ENCODE measurements around the gene MEGF8. TPM values are rescaled to one million over a fixed set of nuclear protein-coding genes. Genes with fewer than 3 reads are reported as not detected.

Gene MEGF8
- total and polyA plus RNA-seq, 4 donors = 1.2 to 13.7 (median 9.4) TPM

- H3K4me1 ChIP-seq (ENCODE audit: control insufficient read depth in 4 of 4, insufficient read depth in 4 of 4, low read length in 3 of 4) = peaks cover 7 to 44% (median 28%) of the 10 kb centered on the region in 4 donors
- peak overlapping the region; percentile 2 to 9 for H3K27ac ChIP-seq (ENCODE audit: low read depth in 1 of 2, low read length in 2 of 2)
- H3K4me3 ChIP-seq (ENCODE audit: low read depth in 1 of 3, low read length in 3 of 3) = no peak overlapping the region
- H3K27me3 ChIP-seq (ENCODE audit: control insufficient read depth in 4 of 4, insufficient read depth in 4 of 4, low read length in 3 of 4) = no peaks in the 10 kb centered on the region
- no peak overlapping the region for H3K9ac ChIP-seq (ENCODE audit: low read depth in 1 of 2, low read length in 2 of 2)
- peaks cover 15 to 40% (median 25%) of the 10 kb centered on the region in 4 donors for H3K36me3 ChIP-seq (ENCODE audit: control insufficient read depth in 4 of 4, insufficient read depth in 3 of 4, low read depth in 1 of 4, low read length in 3 of 4)
- no peaks in the 10 kb centered on the region for H3K9me3 ChIP-seq (ENCODE audit: control insufficient read depth in 4 of 4, low read length in 3 of 4)
- 69% methylated on average over 6 of the region's 6 CpGs for WGBS
- TF ChIP-seq HNF4G (IDR thresholded peaks at IDR 0.05) (no peak), FOXA1 (IDR thresholded peaks at IDR 0.05) (no peak), HNF4A (conservative IDR thresholded peaks at IDR 0.05) (no peak), SP1 (IDR thresholded peaks at IDR 0.05) (no peak), REST (IDR thresholded peaks at IDR 0.05) (no peak), NR2F2 (IDR thresholded peaks at IDR 0.05) (no peak), YY1 (IDR thresholded peaks at IDR 0.05) (no peak), ZBTB33 (IDR thresholded peaks at IDR 0.05) (no peak)
- no peak for DNase-seq (ENCODE audit: low spot score)
Measured at GRCh38 chr19:42285988-42286348, 39.5 kb upstream of the MEGF8 start.

GRCh38 chr19:42286349-42287016, 39.0 kb upstream of the MEGF8 start:
- H3K36me3 ChIP-seq (ENCODE audit: control insufficient read depth in 4 of 4, insufficient read depth in 3 of 4, low read depth in 1 of 4, low read length in 3 of 4) = peaks cover 15 to 46% (median 27%) of the 10 kb centered on the region in 4 donors
- H3K9ac ChIP-seq (ENCODE audit: low read depth in 1 of 2, low read length in 2 of 2) = no peak overlapping the region
- TF ChIP-seq CTCF (IDR thresholded peaks at IDR 0.05; ENCODE audit: low read depth, low read length, missing input control) = no peak
- no peak for TF ChIP-seq NR2F2 (IDR thresholded peaks at IDR 0.05)
- TF ChIP-seq ZBTB33 (IDR thresholded peaks at IDR 0.05) = no peak
- TF ChIP-seq REST (IDR thresholded peaks at IDR 0.05) = no peak
- TF ChIP-seq EGR1 (IDR thresholded peaks at IDR 0.05; ENCODE audit: low read depth in 2 of 2) = no peak
- TF ChIP-seq GABPA (IDR thresholded peaks at IDR 0.05 in 1 of 2, conservative IDR thresholded peaks at IDR 0.05 in 1 of 2) = no peak
- TF ChIP-seq YY1 (IDR thresholded peaks at IDR 0.05) = no peak
- TF ChIP-seq RXRA (IDR thresholded peaks at IDR 0.05) = no peak
- no peak for TF ChIP-seq RAD21 (IDR thresholded peaks at IDR 0.05)
- no peak for TF ChIP-seq SP1 (IDR thresholded peaks at IDR 0.05)
- no peak for TF ChIP-seq FOXA2 (IDR thresholded peaks at IDR 0.05)
- TF ChIP-seq HNF4G (IDR thresholded peaks at IDR 0.05) = no peak
- no peak for TF ChIP-seq MAX (IDR thresholded peaks at IDR 0.05)
- no peak overlapping the region for H3K4me3 ChIP-seq (ENCODE audit: low read depth in 1 of 3, low read length in 3 of 3)
- no peaks in the 10 kb centered on the region for H3K27me3 ChIP-seq (ENCODE audit: control insufficient read depth in 4 of 4, insufficient read depth in 4 of 4, low read length in 3 of 4)
- no peaks in the 10 kb centered on the region for H3K9me3 ChIP-seq (ENCODE audit: control insufficient read depth in 4 of 4, low read length in 3 of 4)
- peaks cover 7 to 39% (median 27%) of the 10 kb centered on the region in 4 donors for H3K4me1 ChIP-seq (ENCODE audit: control insufficient read depth in 4 of 4, insufficient read depth in 4 of 4, low read length in 3 of 4)
- DNase-seq (ENCODE audit: low spot score) = peak; percentile 46
- peak overlapping the region; percentile 9 to 16 for H3K27ac ChIP-seq (ENCODE audit: low read depth in 1 of 2, low read length in 2 of 2)
- WGBS = 33% methylated on average over 13 of the region's 13 CpGs

Measured in liver (tissue), 9 donors.